SH-SY5Y (cell line): ENCODE data around the gene ALDH9A1.

Source experiments
- GATA2 ChIP-seq: IDR thresholded peaks from 2 replicates; pipeline ENCODE4 v1.6.1; 2011; ENCODE audit warnings: mild to moderate bottlenecking, low read depth, low read length
- GATA3 ChIP-seq: IDR thresholded peaks from 2 replicates; pipeline ENCODE4 v1.6.1; 2011; ENCODE audit warnings: low read depth, mild to moderate bottlenecking, low read length, moderate library complexity

- no peak for TF ChIP-seq GATA3
- no peak for TF ChIP-seq GATA2
These were observed 1.2 kb upstream of the ALDH9A1 start for GRCh38 chr1:165699577-165699976.
